ENCODE results near the gene FBXL2.
"Not testable (repeated sequence)": the region's sequence is repeated elsewhere in the genome, so short reads cannot be mapped to it uniquely, and the experiment has no call there.

FBXL2 gene

DNA sequence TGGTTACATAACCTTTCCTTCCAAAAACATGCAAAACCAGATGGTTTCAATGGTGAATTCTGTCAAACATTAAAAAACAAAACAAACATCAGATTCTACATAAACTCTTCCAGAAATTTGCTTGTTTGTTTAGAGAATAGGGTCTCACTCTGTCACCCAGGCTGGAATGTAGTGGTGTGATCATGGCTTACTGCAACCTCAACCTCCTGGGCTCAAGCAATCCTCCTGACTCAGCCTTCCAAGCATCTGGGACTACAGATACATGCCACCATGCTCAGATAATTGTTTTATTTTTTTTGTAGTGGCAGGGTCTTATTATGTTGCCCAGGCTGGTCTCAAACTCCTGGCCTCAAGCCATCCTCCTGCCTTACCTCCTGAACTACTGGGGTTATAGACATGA lies 36.1 kb downstream of the FBXL2 start:
- no peak overlapping the region for H3K27ac ChIP-seq
- H3K36me3 ChIP-seq, result no peaks in the 10 kb centered on the region
- H4K20me1 ChIP-seq, result no peaks in the 10 kb centered on the region
- H3K9ac ChIP-seq, result no peak overlapping the region
- TF ChIP-seq Cebpa-rat (IDR thresholded peaks at IDR 0.05), result no peak
- no peaks in the 10 kb centered on the region for H3K4me1 ChIP-seq
- no peaks in the 10 kb centered on the region for H3K9me3 ChIP-seq
- no peak overlapping the region for H3K4me2 ChIP-seq
- H3K4me3 ChIP-seq, result no peak overlapping the region
- H3K27me3 ChIP-seq, result no peaks in the 10 kb centered on the region

DNA sequence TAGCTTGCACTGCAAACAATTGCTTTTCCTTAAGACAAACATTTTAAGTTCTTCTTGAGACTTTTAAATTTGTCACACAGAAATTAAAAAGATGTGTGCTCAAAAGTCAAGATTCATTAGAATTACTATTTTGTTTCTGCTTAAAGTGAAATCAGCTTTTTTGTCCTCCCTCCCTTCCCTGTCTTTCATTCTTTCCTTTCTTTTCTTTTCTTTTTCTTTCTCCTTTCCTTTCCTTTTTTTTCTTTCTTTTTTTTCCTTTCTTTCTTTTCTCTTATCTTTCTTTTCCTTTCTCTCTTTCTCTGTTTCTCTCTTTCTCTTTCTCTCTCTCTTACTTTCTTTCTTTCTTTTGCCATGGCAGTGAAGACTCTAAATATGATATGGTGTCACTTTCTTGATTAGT lies 37.8 kb downstream of the FBXL2 start:
- Histone ChIP-seq H3K4me2 (no peak overlapping the region), H4K20me1 (no peaks in the 10 kb centered on the region), H3K9ac (no peak overlapping the region), H3K27me3 (no peaks in the 10 kb centered on the region), H3K36me3 (no peaks in the 10 kb centered on the region), H3K4me1 (no peaks in the 10 kb centered on the region), H3K4me3 (no peak overlapping the region), H3K27ac (no peak overlapping the region), H3K9me3 (no peaks in the 10 kb centered on the region)
- no peak for TF ChIP-seq Cebpa-rat (IDR thresholded peaks at IDR 0.05)

DNA sequence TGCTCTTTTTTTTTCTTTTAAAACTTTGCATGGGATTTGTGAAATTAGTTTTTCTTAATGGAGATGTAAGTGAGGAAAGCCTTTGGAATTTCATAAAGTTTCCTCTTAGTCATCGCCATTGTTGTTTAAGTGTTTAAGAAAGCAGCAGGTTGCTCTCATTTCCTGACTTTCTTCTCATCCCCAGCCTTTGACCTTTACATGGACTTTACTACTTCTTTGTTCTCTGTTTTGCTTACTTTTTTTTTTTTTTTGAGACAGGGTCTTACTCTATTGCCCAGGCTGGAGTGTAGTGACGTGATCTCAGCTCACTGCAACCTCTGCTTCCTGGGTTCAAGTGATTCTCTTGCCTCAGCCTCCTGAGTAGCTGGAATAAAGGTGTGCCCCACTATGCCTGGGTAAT lies 38.6 kb downstream of the FBXL2 start:
- H3K9me3 ChIP-seq, result no peaks in the 10 kb centered on the region
- no peak for TF ChIP-seq Cebpa-rat (IDR thresholded peaks at IDR 0.05)
- no peak overlapping the region for H3K4me3 ChIP-seq
- H3K27me3 ChIP-seq, result no peaks in the 10 kb centered on the region
- H4K20me1 ChIP-seq, result no peaks in the 10 kb centered on the region
- no peak overlapping the region for H3K27ac ChIP-seq
- H3K36me3 ChIP-seq, result no peaks in the 10 kb centered on the region
- H3K4me1 ChIP-seq, result no peaks in the 10 kb centered on the region
- no peak overlapping the region for H3K4me2 ChIP-seq
- H3K9ac ChIP-seq, result no peak overlapping the region

DNA sequence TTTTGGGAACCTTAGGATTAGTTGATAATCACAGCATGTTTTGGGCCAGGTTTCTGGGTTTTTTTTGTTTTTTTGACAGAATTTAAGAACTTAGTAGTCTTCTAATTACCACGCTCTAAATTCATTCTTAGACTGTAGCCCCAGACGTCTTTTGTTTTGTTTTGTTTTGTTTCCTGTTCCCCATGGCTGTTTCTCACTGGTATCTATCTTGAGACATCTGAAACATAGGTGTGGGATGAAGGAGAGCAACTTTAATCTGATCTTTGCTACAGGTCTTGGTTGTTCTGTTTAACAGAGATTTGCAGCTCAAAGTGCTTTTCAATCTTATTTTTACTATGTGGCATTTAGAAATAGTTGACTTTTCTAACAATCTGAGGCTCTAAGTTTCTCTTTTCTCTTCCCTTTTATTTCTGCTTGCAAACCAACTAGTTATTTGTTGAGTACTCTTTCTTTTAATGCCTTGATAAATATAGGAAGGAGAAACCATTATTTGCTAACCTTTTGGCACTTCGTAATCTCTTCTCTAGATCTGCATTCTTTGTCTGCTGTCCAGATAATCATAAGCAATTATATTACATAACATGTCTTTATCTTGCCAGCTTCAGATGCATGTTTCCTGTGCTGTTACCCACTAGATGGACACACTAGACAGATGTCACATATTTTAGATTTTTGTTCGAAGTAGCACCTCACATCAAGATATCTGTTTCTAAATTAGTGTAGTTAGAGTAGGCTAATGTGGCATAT lies 40.9 kb downstream of the FBXL2 start:
- Histone ChIP-seq H3K4me3 (no peak overlapping the region), H4K20me1 (no peaks in the 10 kb centered on the region), H3K27me3 (no peaks in the 10 kb centered on the region), H3K9me3 (no peaks in the 10 kb centered on the region), H3K9ac (no peak overlapping the region), H3K36me3 (no peaks in the 10 kb centered on the region), H3K4me1 (no peaks in the 10 kb centered on the region), H3K27ac (no peak overlapping the region), H3K4me2 (no peak overlapping the region)
- TF ChIP-seq Cebpa-rat (IDR thresholded peaks at IDR 0.05), result no peak

DNA sequence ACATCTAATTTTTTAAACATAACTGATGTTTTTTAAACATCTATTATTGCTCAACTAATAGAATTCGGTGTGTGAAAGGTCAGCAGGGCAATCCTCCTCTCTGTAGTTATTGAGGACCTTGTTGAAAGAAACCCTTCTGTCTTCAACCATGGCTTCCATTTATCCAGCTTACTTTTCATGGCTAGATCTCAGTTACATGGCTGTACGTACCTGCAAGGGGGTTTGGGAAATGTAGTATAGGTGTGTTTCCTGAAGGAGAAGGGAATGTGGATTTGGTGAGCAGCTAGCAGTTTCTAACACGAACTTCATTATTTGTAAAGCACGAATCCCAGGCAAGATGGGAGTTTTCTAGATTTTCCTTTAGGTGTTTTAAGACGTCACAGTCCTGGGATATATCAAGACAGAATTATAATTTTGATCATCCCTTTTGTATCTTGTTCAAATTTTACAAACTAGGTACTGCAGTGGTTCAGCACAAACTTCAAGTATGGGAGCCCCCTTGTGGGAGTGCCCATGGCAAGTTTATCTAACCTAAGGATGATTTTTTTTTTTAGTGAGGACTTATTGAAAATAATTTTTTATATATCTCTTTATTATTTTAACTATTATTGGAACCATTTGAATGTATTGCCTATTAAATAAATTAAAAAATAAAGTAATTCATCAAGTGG lies 41.6 kb downstream of the FBXL2 start:
- H3K4me3 ChIP-seq, result no peak overlapping the region
- H3K27me3 ChIP-seq, result no peaks in the 10 kb centered on the region
- H3K36me3 ChIP-seq, result no peaks in the 10 kb centered on the region
- H3K9ac ChIP-seq, result no peak overlapping the region
- no peaks in the 10 kb centered on the region for H3K9me3 ChIP-seq
- H3K4me2 ChIP-seq, result no peak overlapping the region
- TF ChIP-seq Cebpa-rat (IDR thresholded peaks at IDR 0.05), result no peak
- no peaks in the 10 kb centered on the region for H4K20me1 ChIP-seq
- no peak overlapping the region for H3K27ac ChIP-seq
- H3K4me1 ChIP-seq, result no peaks in the 10 kb centered on the region

DNA sequence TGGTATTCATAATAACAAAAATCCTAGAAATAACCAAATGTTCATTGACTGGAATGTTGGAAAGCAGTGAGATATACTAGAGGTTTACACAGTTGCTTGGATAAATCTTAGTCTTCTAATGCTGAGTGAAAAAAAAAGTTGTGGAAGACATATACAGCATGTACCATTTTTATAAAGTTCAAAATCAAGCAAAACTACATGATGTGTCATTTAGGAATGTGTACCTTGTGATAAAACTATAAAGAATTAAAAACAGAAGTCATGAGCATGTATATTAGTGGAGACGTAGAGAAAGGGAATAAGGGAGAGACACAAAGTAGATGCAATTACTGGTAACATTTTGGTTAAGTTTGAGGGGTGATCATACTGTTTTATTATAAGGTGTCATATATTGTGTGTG lies 45.2 kb downstream of the FBXL2 start:
- no peak overlapping the region for H3K4me2 ChIP-seq
- H3K9ac ChIP-seq, result no peak overlapping the region
- no peaks in the 10 kb centered on the region for H3K4me1 ChIP-seq
- no peak for TF ChIP-seq Cebpa-rat (IDR thresholded peaks at IDR 0.05)
- H3K27me3 ChIP-seq, result no peaks in the 10 kb centered on the region
- H3K4me3 ChIP-seq, result no peak overlapping the region
- no peak overlapping the region for H3K27ac ChIP-seq
- H3K9me3 ChIP-seq, result no peaks in the 10 kb centered on the region
- H4K20me1 ChIP-seq, result no peaks in the 10 kb centered on the region
- no peaks in the 10 kb centered on the region for H3K36me3 ChIP-seq

DNA sequence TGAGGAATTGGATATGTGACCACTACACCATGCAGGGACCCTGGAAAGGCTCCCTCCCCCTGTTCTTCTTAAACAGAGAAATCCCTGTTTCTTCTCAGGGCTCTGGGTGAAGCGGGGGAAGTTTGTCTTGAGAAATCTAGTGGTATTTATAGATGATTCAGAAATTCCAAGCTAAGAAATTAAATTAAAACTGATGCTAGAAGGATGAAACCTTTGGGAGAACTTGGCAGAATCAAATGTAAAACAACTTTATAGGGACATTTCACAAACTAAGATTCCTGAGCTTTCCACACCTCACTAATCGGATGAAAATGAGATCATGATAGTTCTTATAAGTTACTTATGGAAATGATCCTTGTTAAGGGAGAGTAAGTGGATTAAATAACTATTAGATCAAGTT lies 54.2 kb downstream of the FBXL2 start:
- Histone ChIP-seq H3K4me1 (no peaks in the 10 kb centered on the region), H3K4me3 (no peak overlapping the region), H3K4me2 (no peak overlapping the region), H3K27ac (no peak overlapping the region), H3K9me3 (peaks cover 13% of the 10 kb centered on the region), H3K36me3 (no peaks in the 10 kb centered on the region), H3K27me3 (no peaks in the 10 kb centered on the region), H3K9ac (no peak overlapping the region), H4K20me1 (no peaks in the 10 kb centered on the region)
- TF ChIP-seq Cebpa-rat (IDR thresholded peaks at IDR 0.05), result no peak

DNA sequence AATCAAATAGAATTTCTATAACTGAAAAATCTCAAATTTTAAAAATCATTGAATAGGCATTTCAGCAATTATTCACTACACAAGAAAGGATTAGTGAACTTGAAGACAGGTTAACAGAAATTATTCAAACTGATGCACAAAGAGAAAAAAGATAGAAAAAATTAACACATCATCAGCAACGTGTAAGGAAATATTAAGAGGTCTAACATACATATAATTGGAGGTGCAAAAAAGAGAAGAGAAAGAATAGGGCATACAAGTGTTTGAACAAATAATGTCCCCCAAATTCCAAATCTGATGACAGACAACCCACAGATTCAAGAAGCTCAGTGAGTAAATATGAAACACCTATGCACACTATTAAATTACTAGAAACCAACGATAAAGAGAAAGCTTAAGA lies 57.1 kb downstream of the FBXL2 start:
- H3K27ac ChIP-seq, result no peak overlapping the region
- H4K20me1 ChIP-seq, result no peaks in the 10 kb centered on the region
- H3K4me1 ChIP-seq, result no peaks in the 10 kb centered on the region
- peaks cover 18% of the 10 kb centered on the region for H3K9me3 ChIP-seq
- H3K4me2 ChIP-seq, result no peak overlapping the region
- H3K36me3 ChIP-seq, result no peaks in the 10 kb centered on the region
- no peak for TF ChIP-seq Cebpa-rat (IDR thresholded peaks at IDR 0.05)
- H3K9ac ChIP-seq, result no peak overlapping the region
- H3K27me3 ChIP-seq, result no peaks in the 10 kb centered on the region
- no peak overlapping the region for H3K4me3 ChIP-seq

DNA sequence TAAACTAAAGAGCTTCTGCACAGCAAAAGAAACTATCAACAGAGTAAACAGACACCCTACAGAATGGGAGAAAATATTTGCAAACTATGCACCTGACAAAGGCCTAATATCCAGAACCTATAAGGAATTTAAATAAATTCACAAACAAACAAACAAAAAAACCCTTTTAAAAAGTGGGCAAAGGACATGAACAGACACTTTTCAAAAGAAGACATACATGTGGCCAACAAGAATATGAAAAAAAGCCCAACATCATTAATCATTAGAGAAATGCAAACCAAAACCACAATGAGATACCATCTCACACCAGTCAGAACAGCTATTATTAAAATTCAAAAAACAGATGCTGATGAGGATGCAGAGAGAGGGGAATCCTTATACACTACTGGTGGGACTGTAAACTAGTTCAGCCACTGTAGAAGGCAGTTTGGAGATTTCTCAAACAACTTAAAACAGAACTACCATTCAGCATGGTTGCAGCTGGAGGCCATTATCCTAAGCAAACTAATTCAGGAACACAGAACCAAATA lies 61.8 kb downstream of the FBXL2 start:
- not testable (repeated sequence) for H3K4me2 ChIP-seq, H3K4me3 ChIP-seq, H3K36me3 ChIP-seq, H3K9ac ChIP-seq, H3K27ac ChIP-seq, H4K20me1 ChIP-seq, H3K27me3 ChIP-seq, H3K4me1 ChIP-seq
- peaks cover 14% of the 10 kb centered on the region for H3K9me3 ChIP-seq

DNA sequence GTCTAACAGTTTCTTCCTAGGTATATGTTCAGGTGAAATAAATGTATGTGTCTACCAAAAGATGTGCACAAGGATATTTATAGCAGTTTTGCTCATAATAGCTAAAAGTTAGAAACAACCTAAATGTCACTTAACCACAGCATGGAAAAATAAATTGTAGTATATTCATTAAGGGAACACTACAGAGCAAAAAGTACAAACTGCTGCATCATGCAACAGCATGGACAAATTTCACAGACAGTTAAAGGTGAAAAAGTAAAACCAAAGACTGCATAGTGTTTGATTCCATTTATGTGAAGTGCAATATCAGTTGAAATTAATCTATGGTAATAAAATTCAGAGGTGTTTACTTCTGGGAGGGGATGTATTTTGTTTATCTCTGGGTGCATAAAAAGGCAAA lies 62.5 kb downstream of the FBXL2 start:
- Histone ChIP-seq H4K20me1 (no peaks in the 10 kb centered on the region), H3K4me2 (no peak overlapping the region), H3K9ac (no peak overlapping the region), H3K9me3 (peaks cover 6% of the 10 kb centered on the region), H3K27ac (no peak overlapping the region), H3K4me3 (no peak overlapping the region), H3K4me1 (no peaks in the 10 kb centered on the region), H3K27me3 (no peaks in the 10 kb centered on the region), H3K36me3 (no peaks in the 10 kb centered on the region)
- TF ChIP-seq Cebpa-rat (IDR thresholded peaks at IDR 0.05), result no peak

Measured in BLaER1 (cell line).